Naive B cell (primary cell): ENCODE results near the gene NMRK1. TPM values are rescaled to one million over a fixed set of nuclear protein-coding genes. Genes with fewer than 3 reads are reported as not detected.

Experiments
- ATAC-seq, 2 donors: fragments of 150-1000 bp; cut with Tn5 transposase; 2 replicates each; pipeline ENCODE4 v1.10.0; 2021; ENCODE audit warnings: low read depth in 2 of 2, mild to moderate bottlenecking in 2 of 2, moderate library complexity in 2 of 2
- DNase-seq: peaks from one replicate; pipeline ENCODE4 v3.0.0; 2022
- H3K27ac Mint-ChIP-seq, 6 donors: one replicate each; pipeline ENCODE4 v1.8.0; 2020 to 2022; ENCODE audit warnings: mild to moderate bottlenecking in 6 of 6, mixed read lengths in 6 of 6, moderate library complexity in 5 of 6, inconsistent platforms in 2 of 6
- H3K27me3 Mint-ChIP-seq, 3 donors: one replicate each; pipeline ENCODE4 v1.8.0; 2021 to 2022; ENCODE audit warnings: mixed read lengths in 3 of 3, mild to moderate bottlenecking in 1 of 3
- H3K36me3 Mint-ChIP-seq, 2 donors: one replicate each; pipeline ENCODE4 v1.8.0; 2020 to 2022; ENCODE audit warnings: mixed read lengths in 2 of 2, inconsistent platforms in 1 of 2, mild to moderate bottlenecking in 1 of 2
- H3K4me1 Mint-ChIP-seq, 3 donors: one replicate each; pipeline ENCODE4 v1.8.0; 2020 to 2022; ENCODE audit warnings: mixed read lengths in 3 of 3, inconsistent platforms in 1 of 3, mild to moderate bottlenecking in 1 of 3, moderate library complexity in 1 of 3
- H3K4me3 Mint-ChIP-seq, 8 donors: one replicate each; pipeline ENCODE4 v1.8.0; 2020 to 2022; ENCODE audit warnings: mild to moderate bottlenecking in 8 of 8, mixed read lengths in 8 of 8, moderate library complexity in 8 of 8, inconsistent platforms in 2 of 8
- H3K9me3 Mint-ChIP-seq, 7 donors: one replicate each; pipeline ENCODE4 v1.8.0; 2020 to 2022; ENCODE audit warnings: mixed read lengths in 7 of 7, mild to moderate bottlenecking in 5 of 7, inconsistent platforms in 2 of 7, moderate library complexity in 1 of 7
- polyA plus RNA-seq, 6 donors: library from polyadenylated mRNA; unstranded; fragments of 300-500 nt; fragmentation: Illumina TruSeq; gene quantifications; one replicate each; pipeline ENCODE4 v1.2.3, GENCODE V29; 2021; ENCODE audit warnings: low read depth in 6 of 6

NMRK1 gene
- polyA plus RNA-seq: 10 to 100 TPM in 5 of 6 donors, 1 to 10 TPM in 1; 9.4 to 33.5 (median 13.8) TPM

DNA sequence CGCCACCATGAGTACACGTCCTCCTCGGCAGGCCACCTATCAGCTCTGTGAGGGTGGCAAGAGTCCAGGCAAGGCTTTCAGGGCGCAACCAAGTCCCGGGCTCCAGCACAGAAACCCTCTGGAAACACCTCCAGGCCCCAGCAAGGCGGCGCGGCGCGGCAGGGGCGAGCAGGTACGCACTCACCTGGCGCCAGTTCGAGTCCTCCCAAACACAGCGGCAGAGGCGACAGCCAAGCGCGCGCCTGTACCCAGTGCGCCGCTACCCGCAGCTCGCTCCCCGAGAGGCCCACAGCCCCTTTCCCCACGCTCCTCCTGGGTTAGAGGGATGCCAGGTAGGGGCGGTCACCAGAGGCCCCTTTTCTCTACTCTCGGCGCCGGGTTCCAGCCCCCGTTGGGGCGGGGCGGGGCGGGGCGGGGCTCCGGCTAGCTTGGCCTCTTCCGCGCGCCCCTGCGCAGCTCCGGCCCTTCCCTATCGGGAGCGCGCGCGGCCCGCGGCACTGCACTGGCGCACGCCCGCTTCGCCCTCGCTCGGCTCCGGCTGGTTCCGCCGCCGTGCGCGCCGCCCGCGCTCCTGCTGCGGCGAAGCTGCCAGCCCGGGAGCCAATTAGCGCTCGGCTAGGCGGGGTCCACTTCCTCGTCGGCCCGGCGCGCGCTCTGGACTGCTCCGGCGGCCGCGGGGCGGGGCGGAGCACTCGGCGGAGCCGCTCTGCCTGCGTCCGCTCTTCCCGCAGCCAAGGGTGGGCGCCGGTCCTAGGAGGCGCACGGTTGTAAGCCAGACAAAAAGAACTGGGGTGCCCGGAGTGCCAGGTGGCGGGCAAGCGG, at the start of gene NMRK1, which contains the start of gene OSTF1:
TSS of gene NMRK1 (minus strand) at position 332 of the 822 bp plus-strand sequence. CDS start 5,040 bp downstream, outside the sequence.
TSS of gene OSTF1 (plus strand) at position 691 of the 822 bp plus-strand sequence. CDS start 179 bp downstream, outside the sequence.
- Mint-ChIP-seq H3K27me3 (no peaks in the 10 kb centered on the region), H3K36me3 (no peaks in the 10 kb centered on the region), H3K27ac (peak within 1 kb of the TSS; percentile 72 to 97 (median 92)), H3K9me3 (no peaks in the 10 kb centered on the region), H3K4me1 (peaks cover 37 to 50% (median 40%) of the 10 kb centered on the region in 3 donors), H3K4me3 (peak within 1 kb of the TSS; percentile 81 to 100 (median 95))
- DNase-seq (peak; percentile 96), ATAC-seq (peak; percentile 89)

DNA sequence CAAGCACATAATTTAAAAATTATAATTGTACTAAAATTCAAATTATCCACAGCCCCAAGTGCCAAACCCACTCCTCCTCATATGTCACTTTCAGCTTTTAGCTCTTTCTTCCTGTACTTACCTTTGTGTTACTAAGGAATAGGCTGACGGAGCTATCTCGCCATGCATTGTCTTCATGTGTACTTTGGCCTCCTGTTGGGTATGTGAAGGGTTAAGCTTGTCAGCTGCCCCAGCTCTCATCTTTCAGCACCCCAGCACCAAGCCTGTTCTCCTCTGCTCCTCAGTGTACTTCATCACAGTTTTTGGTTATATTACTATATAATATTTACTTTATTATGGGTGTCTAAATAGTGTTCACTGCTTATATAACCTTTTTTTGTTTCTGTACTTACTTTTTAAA, 46.5 kb upstream of the NMRK1 start:
- ATAC-seq (no peak), DNase-seq (no peak)
- Mint-ChIP-seq H3K27ac (peak overlapping the region in 2 of 6 donors; percentile 6 to 96), H3K27me3 (no peaks in the 10 kb centered on the region), H3K4me3 (no peak overlapping the region), H3K9me3 (no peaks in the 10 kb centered on the region), H3K36me3 (peaks cover 39 to 47% of the 10 kb centered on the region in 2 donors), H3K4me1 (peaks cover 0 to 12% (median 0%) of the 10 kb centered on the region in 3 donors)

DNA sequence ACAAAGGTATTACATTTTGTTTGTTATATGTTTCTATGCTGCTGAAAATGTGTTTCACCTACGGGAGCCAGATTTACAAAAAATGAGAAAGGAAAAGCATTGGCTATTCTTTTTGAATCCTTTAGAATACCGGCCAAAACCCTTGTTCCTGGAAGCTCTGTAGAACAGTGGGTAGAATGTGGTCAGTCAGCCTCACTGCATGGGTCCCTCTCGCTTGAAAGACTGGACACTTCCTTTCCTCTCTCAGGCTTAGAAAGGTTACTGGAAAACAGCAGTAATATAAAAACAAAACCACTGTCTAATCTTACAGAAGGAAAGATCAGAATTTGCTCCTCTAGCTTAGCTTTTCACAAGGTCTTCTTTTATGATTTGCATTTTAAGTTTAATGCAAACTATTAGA, 45.4 kb upstream of the NMRK1 start:
- Mint-ChIP-seq H3K4me3 (no peak overlapping the region), H3K36me3 (peaks cover 42 to 46% of the 10 kb centered on the region in 2 donors), H3K4me1 (peaks cover 0 to 12% (median 0%) of the 10 kb centered on the region in 3 donors), H3K27me3 (no peaks in the 10 kb centered on the region), H3K27ac (peak overlapping the region in 1 of 6 donors; percentile 33), H3K9me3 (no peaks in the 10 kb centered on the region)
- DNase-seq (no peak), ATAC-seq (no peak)

DNA sequence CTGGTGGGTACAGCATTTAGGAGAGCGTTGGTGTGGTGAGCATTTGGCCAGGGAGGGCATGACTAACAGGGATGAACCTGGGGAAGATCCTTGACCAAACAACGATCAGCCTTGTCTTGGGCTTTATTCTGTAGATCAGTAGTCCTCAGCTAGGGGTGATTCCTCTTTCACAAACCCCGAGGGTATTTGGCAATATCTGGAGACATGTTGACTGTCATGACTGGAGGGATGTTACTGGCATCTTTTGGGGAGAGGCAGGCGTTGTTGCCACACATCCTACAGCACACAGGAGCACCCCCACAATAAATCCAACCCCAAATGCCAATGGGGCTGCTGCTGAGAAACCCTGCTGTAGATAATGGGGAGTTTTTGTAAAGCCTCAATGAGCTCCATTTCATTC, 44.3 kb upstream of the NMRK1 start:
- Mint-ChIP-seq H3K4me3 (peak overlapping the region in 1 of 8 donors; percentile 71), H3K4me1 (peaks cover 0 to 10% (median 0%) of the 10 kb centered on the region in 3 donors), H3K27me3 (no peaks in the 10 kb centered on the region), H3K27ac (peak overlapping the region in 3 of 6 donors; percentile 12 to 79 (median 14)), H3K36me3 (peaks cover 33 to 40% of the 10 kb centered on the region in 2 donors), H3K9me3 (no peaks in the 10 kb centered on the region)
- ATAC-seq (no peak), DNase-seq (no peak)

DNA sequence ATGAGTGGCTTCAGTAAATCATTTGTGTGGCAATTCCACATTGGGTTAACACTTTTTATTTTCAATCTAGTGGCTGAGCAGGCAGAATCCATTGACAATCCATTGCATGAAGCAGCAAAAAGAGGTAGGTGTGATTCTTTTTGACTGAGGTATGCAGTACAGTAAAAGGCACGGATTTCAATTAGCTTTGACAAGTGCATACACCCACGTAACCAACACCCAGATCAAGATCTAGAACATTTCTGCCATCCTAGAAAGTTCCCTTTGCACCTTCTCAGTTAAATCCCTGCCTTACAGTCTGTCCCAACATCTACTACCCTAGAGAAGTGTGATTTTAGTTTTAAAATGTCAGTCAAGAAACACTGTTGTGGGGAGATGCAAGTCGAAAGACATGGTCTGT, 43.7 kb upstream of the NMRK1 start:
- H3K27me3 Mint-ChIP-seq: no peaks in the 10 kb centered on the region
- DNase-seq: no peak
- H3K4me3 Mint-ChIP-seq: peak overlapping the region in 1 of 8 donors; percentile 71
- no peak for ATAC-seq
- peaks cover 0 to 7% (median 0%) of the 10 kb centered on the region in 3 donors for H3K4me1 Mint-ChIP-seq
- no peaks in the 10 kb centered on the region for H3K9me3 Mint-ChIP-seq
- peak overlapping the region in 3 of 6 donors; percentile 12 to 79 (median 39) for H3K27ac Mint-ChIP-seq
- H3K36me3 Mint-ChIP-seq: peaks cover 31 to 35% of the 10 kb centered on the region in 2 donors

DNA sequence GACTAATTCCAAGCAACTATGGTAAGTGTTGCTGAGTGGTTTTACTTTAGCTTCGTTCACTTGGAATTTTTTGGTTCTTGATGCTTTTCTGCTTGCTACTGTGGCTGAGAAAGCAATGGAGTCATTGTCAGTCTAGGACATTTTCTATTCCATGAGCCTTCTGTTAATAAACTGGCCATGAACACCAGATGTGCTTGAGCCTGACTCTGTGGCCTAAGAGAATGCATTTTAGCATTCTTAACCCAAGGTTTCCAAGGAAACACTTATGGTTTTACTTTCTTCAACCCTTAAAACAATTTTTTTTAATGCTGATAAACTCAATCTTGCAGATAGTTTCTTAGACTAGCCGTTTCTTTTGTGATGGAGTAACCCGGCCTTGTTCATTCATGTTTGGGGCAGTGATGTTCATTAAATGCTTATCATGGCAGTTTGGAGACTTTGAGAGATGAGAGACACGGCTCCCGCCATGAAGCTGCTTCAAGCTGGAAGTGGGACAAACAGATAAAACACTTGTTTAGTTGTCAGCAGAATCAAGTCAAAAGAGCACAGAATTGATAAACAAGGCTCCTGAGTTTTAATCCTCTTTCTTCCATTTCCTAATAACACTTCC, 42.8 kb upstream of the NMRK1 start:
- no peak for ATAC-seq

DNA sequence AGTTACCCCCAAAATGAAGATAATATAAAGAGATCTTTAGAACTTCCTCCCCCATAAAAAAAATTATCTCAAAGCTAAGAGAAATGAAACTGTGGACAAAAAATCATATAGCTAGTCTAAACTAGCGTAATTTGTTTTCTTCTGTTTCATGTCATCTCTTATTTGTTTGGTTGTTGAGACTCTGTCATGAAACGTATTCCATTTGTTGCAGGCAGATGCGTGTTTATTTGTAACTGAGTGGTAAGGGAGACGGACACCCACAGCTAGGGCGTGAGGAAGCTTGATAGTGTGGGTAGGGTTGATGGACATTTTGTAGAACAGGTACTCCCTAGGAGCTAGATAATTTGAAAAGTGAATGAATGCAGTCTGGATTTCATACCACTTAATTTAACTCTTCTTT, 42.2 kb upstream of the NMRK1 start:
- H3K36me3 Mint-ChIP-seq: peaks cover 30 to 31% of the 10 kb centered on the region in 2 donors
- ATAC-seq (no peak), DNase-seq (no peak)
- H3K4me1 Mint-ChIP-seq: peaks cover 0 to 7% (median 0%) of the 10 kb centered on the region in 3 donors
- H3K9me3 Mint-ChIP-seq: no peaks in the 10 kb centered on the region
- no peaks in the 10 kb centered on the region for H3K27me3 Mint-ChIP-seq
- H3K27ac Mint-ChIP-seq: no peak overlapping the region
- H3K4me3 Mint-ChIP-seq: no peak overlapping the region

More for the DNA sequence above, 42.8 kb upstream of the NMRK1 start:
- no peak overlapping the region for H3K4me3 Mint-ChIP-seq
- no peak for DNase-seq
- H3K27me3 Mint-ChIP-seq: no peaks in the 10 kb centered on the region
- H3K9me3 Mint-ChIP-seq: no peaks in the 10 kb centered on the region
- H3K27ac Mint-ChIP-seq: no peak overlapping the region
- H3K36me3 Mint-ChIP-seq: peaks cover 31 to 35% of the 10 kb centered on the region in 2 donors
- peaks cover 0 to 7% (median 0%) of the 10 kb centered on the region in 3 donors for H3K4me1 Mint-ChIP-seq

DNA sequence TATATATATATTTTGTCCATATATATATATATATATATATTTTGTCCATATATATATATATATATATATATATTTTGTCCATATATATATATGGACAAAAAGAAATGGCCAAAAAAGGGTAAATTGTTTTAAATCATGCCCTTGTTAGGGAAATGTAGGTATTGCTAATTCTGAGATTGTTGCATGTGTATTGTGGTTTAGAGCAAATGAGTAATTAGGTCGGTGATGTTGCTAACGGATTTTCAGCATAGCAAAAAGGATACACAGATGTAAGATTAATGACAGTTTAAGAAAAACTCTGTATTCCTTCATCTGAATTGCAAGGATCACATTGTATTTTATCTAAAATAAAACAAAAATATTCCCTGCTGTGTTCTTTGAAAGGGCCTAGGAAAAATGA, 40.6 kb upstream of the NMRK1 start:
- Mint-ChIP-seq H3K36me3 (peaks cover 18 to 27% of the 10 kb centered on the region in 2 donors), H3K27ac (no peak overlapping the region), H3K9me3 (no peaks in the 10 kb centered on the region), H3K4me3 (no peak overlapping the region), H3K27me3 (no peaks in the 10 kb centered on the region), H3K4me1 (peaks cover 7 to 12% (median 10%) of the 10 kb centered on the region in 3 donors)
- DNase-seq: no peak
- ATAC-seq: no peak

DNA sequence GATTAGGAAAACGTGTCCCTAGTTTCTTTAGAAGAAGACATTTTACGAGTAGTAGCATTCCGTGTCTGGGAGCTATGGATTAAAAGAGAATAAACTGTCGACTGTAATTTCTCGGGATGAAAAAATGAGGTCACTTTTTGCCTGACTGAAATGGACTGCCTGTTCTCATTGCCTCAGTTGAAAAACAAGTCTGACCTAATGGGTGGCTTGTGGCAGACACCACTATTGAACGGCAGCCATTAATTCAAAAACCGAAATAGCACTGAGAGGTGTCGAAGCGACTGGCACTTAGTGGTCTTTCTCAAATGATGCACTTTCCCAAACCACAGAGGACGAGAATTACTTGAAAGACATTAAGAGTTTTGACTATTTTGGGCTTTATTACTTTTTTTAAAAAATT, 35.7 kb upstream of the NMRK1 start:
- H3K9me3 Mint-ChIP-seq: no peaks in the 10 kb centered on the region
- H3K36me3 Mint-ChIP-seq: peaks cover 7 to 23% of the 10 kb centered on the region in 2 donors
- H3K4me3 Mint-ChIP-seq: no peak overlapping the region
- no peak for DNase-seq
- H3K27ac Mint-ChIP-seq: no peak overlapping the region
- H3K4me1 Mint-ChIP-seq: peaks cover 15 to 26% (median 21%) of the 10 kb centered on the region in 3 donors
- no peak for ATAC-seq
- no peaks in the 10 kb centered on the region for H3K27me3 Mint-ChIP-seq

DNA sequence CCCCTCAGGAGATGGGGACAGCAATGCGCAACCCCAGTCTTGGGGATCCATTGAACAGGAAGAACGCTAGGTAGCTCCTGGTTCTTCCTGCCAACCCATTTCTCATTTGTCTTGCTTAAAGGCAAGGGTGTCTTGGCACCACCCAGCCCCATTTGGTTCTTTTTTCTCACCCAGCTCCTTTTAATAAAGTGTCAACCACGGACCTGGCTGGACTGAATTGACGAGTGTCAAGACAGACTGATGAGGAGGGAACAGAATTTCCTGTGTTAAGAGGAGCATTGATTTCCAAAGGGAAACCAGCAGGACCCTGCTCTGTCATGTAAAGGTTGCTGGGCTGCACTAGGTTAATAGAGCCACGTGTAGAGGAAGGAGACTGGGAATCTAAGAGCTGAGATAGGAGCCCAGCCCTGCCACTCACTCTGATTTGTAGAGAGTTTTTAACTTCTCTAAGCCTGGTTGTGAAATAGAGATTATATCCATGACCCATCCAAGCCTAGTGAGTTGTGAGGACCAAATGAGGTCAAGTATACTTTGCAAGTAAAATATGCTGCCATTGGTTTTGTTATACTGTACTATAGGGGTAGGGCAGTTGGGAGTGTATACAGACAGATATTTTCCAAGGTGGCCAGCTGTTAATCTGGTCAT, 34.1 kb upstream of the NMRK1 start:
- ATAC-seq: no peak
- H3K36me3 Mint-ChIP-seq: peaks cover 19 to 35% of the 10 kb centered on the region in 2 donors

DNA sequence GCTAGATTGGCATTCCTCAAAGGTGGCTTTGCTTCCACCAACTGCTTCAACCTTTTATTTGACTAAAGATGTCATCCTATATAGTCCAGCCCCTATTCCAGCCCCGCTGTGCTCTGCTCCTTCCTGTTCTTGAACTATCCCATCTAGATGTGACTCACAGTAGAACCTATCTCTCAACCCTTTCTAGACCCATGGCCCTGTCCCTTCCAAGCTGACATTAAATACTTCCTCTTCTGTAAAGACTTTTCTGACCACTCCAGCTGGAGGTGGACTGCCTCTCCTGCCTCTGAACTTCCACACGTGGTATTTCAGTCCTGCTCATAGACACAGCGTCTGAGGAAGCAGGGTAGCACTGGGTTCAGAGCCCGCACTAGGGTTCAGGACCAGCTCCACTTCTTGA, 32.7 kb upstream of the NMRK1 start:
- Mint-ChIP-seq H3K36me3 (peaks cover 19 to 35% of the 10 kb centered on the region in 2 donors), H3K4me1 (peaks cover 34 to 44% (median 39%) of the 10 kb centered on the region in 3 donors), H3K27ac (peak overlapping the region in 3 of 6 donors; percentile 7 to 78 (median 77)), H3K9me3 (peaks cover 0 to 7% (median 0%) of the 10 kb centered on the region in 7 donors), H3K4me3 (no peak overlapping the region), H3K27me3 (no peaks in the 10 kb centered on the region)
- no peak for DNase-seq
- ATAC-seq: no peak

More for the DNA sequence above, 34.1 kb upstream of the NMRK1 start:
- Mint-ChIP-seq H3K4me1 (peaks cover 27 to 38% (median 33%) of the 10 kb centered on the region in 3 donors), H3K9me3 (peaks cover 0 to 7% (median 0%) of the 10 kb centered on the region in 7 donors), H3K27me3 (no peaks in the 10 kb centered on the region), H3K27ac (peak overlapping the region in 2 of 6 donors; percentile 12 to 25), H3K4me3 (no peak overlapping the region)
- DNase-seq: no peak

DNA sequence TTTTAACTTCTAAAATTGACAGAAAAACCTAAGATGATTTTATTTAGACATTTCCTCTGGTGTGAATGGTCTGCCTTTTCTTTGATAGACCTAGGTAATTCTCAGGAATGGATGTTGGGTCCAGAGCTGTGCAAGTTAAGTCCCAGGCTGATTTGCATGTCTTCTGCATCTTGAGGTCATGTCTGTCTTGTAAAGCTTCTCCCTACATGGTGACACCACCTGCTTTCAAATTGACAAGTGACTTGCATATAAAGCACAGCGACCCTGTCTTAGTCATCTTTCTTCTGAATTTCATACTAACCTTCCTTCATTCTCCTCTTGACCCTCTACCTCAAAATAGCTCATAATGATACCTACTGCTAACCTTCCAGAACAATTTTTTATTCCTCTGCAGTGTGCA, 29.6 kb upstream of the NMRK1 start:
- H3K27ac Mint-ChIP-seq: no peak overlapping the region
- H3K4me3 Mint-ChIP-seq: no peak overlapping the region
- H3K36me3 Mint-ChIP-seq: peaks cover 24 to 35% of the 10 kb centered on the region in 2 donors
- H3K9me3 Mint-ChIP-seq: peaks cover 0 to 7% (median 0%) of the 10 kb centered on the region in 7 donors
- DNase-seq (no peak), ATAC-seq (no peak)
- H3K4me1 Mint-ChIP-seq: peaks cover 44 to 50% (median 45%) of the 10 kb centered on the region in 3 donors
- H3K27me3 Mint-ChIP-seq: no peaks in the 10 kb centered on the region

DNA sequence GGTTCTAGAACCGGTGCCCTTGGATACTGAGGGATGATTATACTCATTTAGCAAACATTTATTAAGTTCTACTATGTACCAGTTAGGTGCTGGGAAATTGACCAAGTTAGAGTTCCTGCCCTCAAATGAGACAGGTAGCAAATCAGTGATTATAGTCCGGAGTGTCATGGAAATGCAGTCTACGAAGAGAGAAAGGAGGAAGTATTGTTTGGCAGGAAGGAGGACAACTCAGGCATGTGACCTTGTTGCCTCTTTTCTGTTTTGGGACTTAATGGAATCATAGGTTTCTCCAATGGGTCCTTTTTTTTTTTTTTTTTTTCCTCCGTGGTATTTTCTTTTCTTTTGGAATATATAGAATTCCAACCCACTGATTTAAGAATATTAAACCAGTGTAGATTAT, 28.4 kb upstream of the NMRK1 start:
- Mint-ChIP-seq H3K27me3 (no peaks in the 10 kb centered on the region), H3K36me3 (peaks cover 24 to 35% of the 10 kb centered on the region in 2 donors), H3K4me3 (no peak overlapping the region), H3K27ac (peak overlapping the region in 1 of 6 donors; percentile 66), H3K4me1 (peaks cover 48 to 58% (median 51%) of the 10 kb centered on the region in 3 donors), H3K9me3 (peaks cover 0 to 7% (median 0%) of the 10 kb centered on the region in 7 donors)
- no peak for ATAC-seq
- DNase-seq: no peak
